H1 (cell line): ENCODE results near the gene ZNF555. TPM values are rescaled to one million over a fixed set of nuclear protein-coding genes. Genes with fewer than 3 reads are reported as not detected.

ENCODE experiments used
- CTCF ChIA-PET: fragments of 300-600 bp; sonication (Branson Sonifier 250); formaldehyde crosslinking; loops from one replicate; lab custom pipeline; 2021; ENCODE audit not compliant: partially characterized antibody; lab: Charles Lee
- POLR2A ChIA-PET: fragments of 300-600 bp; sonication (Branson Sonifier 250); formaldehyde crosslinking; loops from one replicate; lab custom pipeline; 2021; ENCODE audit warnings: inconsistent platforms; ENCODE audit not compliant: partially characterized antibody; lab: Charles Lee
- DNase-seq, 2 experiments: peaks; one replicate each; pipeline versions ENCODE4 v3.0.0 to v3.0.0-alpha.2; 2010 to 2022; ENCODE audit warnings: low spot score in 2 of 2, low read depth in 1 of 2, mixed read lengths in 1 of 2
- FAIRE-seq: peaks from 2 replicates; lab custom pipeline; 2011; peaks lifted over from hg19 to GRCh38; lab: Jason Lieb, UNC
- H2AFZ ChIP-seq: 2 replicates; pipeline ENCODE4 v1.8.1; 2012; ENCODE audit warnings: low read length, inconsistent platforms
- H2AK5ac ChIP-seq: 2 replicates; pipeline ENCODE4 v1.6.1; 2013; ENCODE audit warnings: low read depth, low read length
- H2BK120ac ChIP-seq: replicated peaks from 2 replicates; pipeline ENCODE3; 2013; ENCODE audit warnings: low read depth, low read length, inconsistent platforms
- H2BK12ac ChIP-seq: 2 replicates; pipeline ENCODE4 v1.6.1; 2013; ENCODE audit warnings: low read depth, low read length
- H2BK15ac ChIP-seq: 2 replicates; pipeline ENCODE4 v1.6.1; 2013; ENCODE audit warnings: low read length
- H2BK20ac ChIP-seq: 2 replicates; pipeline ENCODE4 v1.6.1; 2013; ENCODE audit warnings: low read length
- H2BK5ac ChIP-seq: 2 replicates; pipeline ENCODE4 v1.6.1; 2013; ENCODE audit warnings: low read depth, low read length
- H3K14ac ChIP-seq: 2 replicates; pipeline ENCODE4 v1.6.1; 2013; ENCODE audit warnings: inconsistent platforms; ENCODE audit not compliant: insufficient read length
- H3K18ac ChIP-seq: 2 replicates; pipeline ENCODE4 v1.6.1; 2013; ENCODE audit warnings: low read length; ENCODE audit errors: extremely low read depth
- H3K23ac ChIP-seq: 2 replicates; pipeline ENCODE4 v1.6.1; 2013; ENCODE audit warnings: inconsistent platforms; ENCODE audit not compliant: insufficient read length
- H3K23me2 ChIP-seq: 2 replicates; pipeline ENCODE4 v1.6.1; 2013; ENCODE audit warnings: low read depth, low read length
- H3K27ac ChIP-seq: 2 replicates; pipeline ENCODE4 v1.6.1; 2011; ENCODE audit warnings: low read depth, low read length, inconsistent platforms
- H3K27me3 ChIP-seq, 4 experiments: replicated peaks in 1 of 4; 1 replicate in 1 of 4; 2 replicates in 3 of 4; pipeline versions ENCODE4 v1.6.1 to v1.8.1; 2011 to 2013; ENCODE audit warnings: low read length in 3 of 4, mild to moderate bottlenecking in 3 of 4, inconsistent platforms in 2 of 4, mixed read lengths in 2 of 4, moderate library complexity in 1 of 4; ENCODE audit not compliant: control insufficient read depth in 3 of 4, insufficient read depth in 3 of 4; ENCODE audit errors: extremely low read depth in 1 of 4
- H3K36me3 ChIP-seq, 4 experiments: 2 replicates each; pipeline versions ENCODE4 v1.6.1 to v1.8.1; 2011 to 2013; ENCODE audit warnings: mild to moderate bottlenecking in 4 of 4, low read length in 3 of 4, moderate library complexity in 2 of 4, control low read depth in 1 of 4, inconsistent platforms in 1 of 4; ENCODE audit not compliant: insufficient read depth in 4 of 4, control insufficient read depth in 2 of 4
- H3K4ac ChIP-seq: replicated peaks from 2 replicates; pipeline ENCODE3; 2013; ENCODE audit warnings: low read length, low read depth, mixed read lengths, inconsistent platforms; ENCODE audit not compliant: insufficient read length
- H3K4me1 ChIP-seq, 4 experiments: replicated peaks in 1 of 4; 1 replicate in 1 of 4; 2 replicates in 3 of 4; pipeline versions ENCODE4 v1.6.1 to v1.8.1; 2011 to 2013; ENCODE audit warnings: low read length in 3 of 4, inconsistent platforms in 2 of 4, mixed read lengths in 1 of 4; ENCODE audit not compliant: insufficient read depth in 4 of 4, control insufficient read depth in 3 of 4
- H3K4me2 ChIP-seq, 2 experiments: 2 replicates each; pipeline versions ENCODE4 v1.6.1 to v1.8.1; 2011 to 2013; ENCODE audit warnings: low read depth in 2 of 2, low read length in 2 of 2, control low read depth in 1 of 2, inconsistent platforms in 1 of 2, mild to moderate bottlenecking in 1 of 2; ENCODE audit not compliant: insufficient read depth in 1 of 2
- H3K4me3 ChIP-seq, 4 experiments: fragments of 200-600, 300-600 bp in 1 of 4; sonication (generic), shearing (Covaris generic), sonication (Bioruptor Twin) in 1 of 4; 2 replicates each; pipeline versions ENCODE4 v1.5.1 to v1.8.1; 2011 to 2016; ENCODE audit warnings: low read length in 4 of 4, low read depth in 3 of 4, control low read depth in 2 of 4, inconsistent platforms in 2 of 4, mild to moderate bottlenecking in 2 of 4, mixed read lengths in 1 of 4, moderate library complexity in 1 of 4; ENCODE audit not compliant: insufficient read depth in 2 of 4; ENCODE audit errors: extremely low read depth in 1 of 4
- H3K56ac ChIP-seq: replicated peaks from 2 replicates; pipeline ENCODE3; 2013; ENCODE audit warnings: low read depth, mild to moderate bottlenecking, mixed read lengths, low read length, inconsistent platforms; ENCODE audit not compliant: insufficient read length
- H3K79me1 ChIP-seq: 2 replicates; pipeline ENCODE4 v1.6.1; 2013; ENCODE audit warnings: low read depth, low read length, control low read depth
- H3K79me2 ChIP-seq, 2 experiments: 2 replicates each; pipeline versions ENCODE4 v1.6.1 to v1.8.1; 2012 to 2013; ENCODE audit warnings: low read length in 2 of 2, mild to moderate bottlenecking in 2 of 2, inconsistent platforms in 1 of 2; ENCODE audit not compliant: insufficient read depth in 2 of 2, control insufficient read depth in 1 of 2
- H3K9ac ChIP-seq, 4 experiments: replicated peaks in 1 of 4; 1 replicate in 1 of 4; 2 replicates in 3 of 4; pipeline versions ENCODE4 v1.6.1 to v1.8.1; 2011 to 2013; ENCODE audit warnings: low read depth in 3 of 4, low read length in 3 of 4, control low read depth in 2 of 4, mild to moderate bottlenecking in 2 of 4, moderate library complexity in 2 of 4, inconsistent platforms in 1 of 4; ENCODE audit errors: extremely low read depth in 1 of 4
- H3K9me3 ChIP-seq, 2 experiments: 2 replicates each; pipeline versions ENCODE4 v1.6.1 to v1.8.1; 2012 to 2013; ENCODE audit warnings: mild to moderate bottlenecking in 2 of 2, moderate library complexity in 2 of 2, control low read depth in 1 of 2, inconsistent platforms in 1 of 2, low read depth in 1 of 2, low read length in 1 of 2, mixed read lengths in 1 of 2; ENCODE audit not compliant: insufficient read depth in 2 of 2
- H4K20me1 ChIP-seq, 2 experiments: replicated peaks in 1 of 2; 2 replicates each; pipeline versions ENCODE3 to v1.8.1; 2011 to 2013; ENCODE audit warnings: inconsistent platforms in 2 of 2, low read length in 2 of 2, mild to moderate bottlenecking in 1 of 2; ENCODE audit not compliant: insufficient read depth in 2 of 2, control insufficient read depth in 1 of 2
- H4K5ac ChIP-seq: 2 replicates; pipeline ENCODE4 v1.6.1; 2013; ENCODE audit warnings: low read length, low read depth, mixed read lengths, inconsistent platforms; ENCODE audit not compliant: insufficient read length
- H4K8ac ChIP-seq: 2 replicates; pipeline ENCODE4 v1.8.0; 2013; ENCODE audit warnings: mild to moderate bottlenecking, moderate library complexity, low read length, inconsistent platforms; ENCODE audit not compliant: insufficient read depth; ENCODE audit errors: extremely low read depth
- H4K91ac ChIP-seq: replicated peaks from 2 replicates; pipeline ENCODE3; 2013; ENCODE audit warnings: low read length, mixed read lengths, inconsistent platforms; ENCODE audit not compliant: insufficient read length
- KDM1A ChIP-seq: fragments of 200-600, 300-600 bp; sonication (generic); IDR thresholded peaks from 2 replicates; pipeline ENCODE4 v1.7.1; 2016; ENCODE audit warnings: mild to moderate bottlenecking, low read length, borderline replicate concordance
- NRF1 ChIP-seq: IDR thresholded peaks from 2 replicates; pipeline ENCODE4 v1.6.1; 2011; ENCODE audit warnings: mild to moderate bottlenecking, low read depth, low read length, improper control_type of control experiment
- TCF12 ChIP-seq: IDR thresholded peaks from 2 replicates; pipeline ENCODE4 v1.6.1; 2011; ENCODE audit warnings: low read depth, mild to moderate bottlenecking, low read length
- WGBS, 2 experiments: shearing (Covaris generic) in 1 of 2; methylation state at CpG; one replicate each; pipeline versions ENCODE4 v1.1.6 to v1.1.7; 2013 to 2015; ENCODE audit warnings: low lambda C conversion rate in 2 of 2, mixed read lengths in 2 of 2, inconsistent platforms in 1 of 2, low coverage in 1 of 2, missing lambda C conversion rate in 1 of 2; ENCODE audit not compliant: insufficient replicate concordance in 2 of 2, insufficient coverage in 1 of 2, insufficient read length in 1 of 2; ENCODE audit errors: extremely low coverage in 1 of 2, missing lambda C conversion rate in 1 of 2; 5-methylcytosine and 5-hydroxymethylcytosine counted together
- polyA plus RNA-seq, 7 experiments: library from polyadenylated mRNA; depleted of rRNA in 3 of 7; stranded (reverse) in 5 of 7; unstranded in 2 of 7; fragments of >200 nt in 5 of 7; fragments of 200-250 nt in 2 of 7; gene quantifications; 1 replicate in 5 of 7; 2 replicates in 1 of 7; 4 replicates in 1 of 7; pipeline versions ENCODE4 v1.2.1 to v1.2.3, GENCODE V29; 2011 to 2013; ENCODE audit warnings: missing spikeins in 2 of 7, mixed read lengths in 2 of 7
- total RNA-seq: library from RNA; stranded (reverse); fragmentation: NEBNext Ultra II Directional; extraction: Animal tissue kit (Norgen Biotek cat#: 25700); gene quantifications from 2 replicates; pipeline ENCODE4 v1.2.1, GENCODE V29; 2021

The ZNF555 gene
- total and polyA plus RNA-seq, 2 of the 8 experiments (the other 6 are each of a cell fraction or from before 2014, with no cell fraction given): 1.6 to 5.7 TPM

DNA sequence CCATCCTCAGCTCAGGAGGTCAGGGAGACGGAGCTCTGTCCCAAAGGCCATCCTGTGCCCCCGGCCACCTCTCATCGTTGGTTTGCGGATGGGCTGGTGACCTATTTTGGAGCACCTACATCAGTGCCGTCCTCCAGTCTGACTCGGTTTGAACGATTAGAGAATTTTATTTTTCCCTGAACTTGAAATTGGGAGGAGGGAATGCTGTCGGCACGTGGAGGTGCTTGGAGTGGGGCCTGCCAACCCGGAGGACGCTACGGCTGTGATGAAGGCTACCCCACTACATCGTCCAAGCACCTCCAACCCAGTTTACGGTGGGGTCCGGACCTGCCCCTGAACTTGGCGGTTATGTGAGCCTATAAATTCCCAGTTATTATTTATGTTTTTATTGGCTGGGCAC is 24.6 kb upstream of the ZNF555 start:
- Histone ChIP-seq H3K4ac (no peak overlapping the region), H3K4me2 (no peak overlapping the region), H3K9ac (no peak overlapping the region), H3K79me2 (no peaks in the 10 kb centered on the region), H2AFZ (no peak overlapping the region), H3K18ac (no peak overlapping the region), H2BK20ac (no peak overlapping the region), H4K91ac (no peak overlapping the region), H2BK5ac (no peak overlapping the region), H3K4me1 (no peaks in the 10 kb centered on the region), H3K9me3 (no peaks in the 10 kb centered on the region), H4K20me1 (peaks cover 2 to 6% of the 10 kb centered on the region in 2 experiments), H3K27ac (no peak overlapping the region), H3K79me1 (no peaks in the 10 kb centered on the region), H2BK12ac (no peak overlapping the region), H4K8ac (no peak overlapping the region), H3K36me3 (peaks cover 5 to 24% (median 14%) of the 10 kb centered on the region in 4 experiments; a peak in 6 of 8 replicates), H3K4me3 (no peak overlapping the region), H3K23me2 (peaks cover 4% of the 10 kb centered on the region; the same call in 1 of the 2 replicates), H3K14ac (no peak overlapping the region), H3K23ac (no peak overlapping the region), H2BK120ac (no peak overlapping the region), H4K5ac (no peak overlapping the region), H2BK15ac (no peak overlapping the region), H3K27me3 (no peaks in the 10 kb centered on the region), H2AK5ac (no peak overlapping the region), H3K56ac (no peak overlapping the region)
- ChIA-PET CTCF (no interaction called here), POLR2A (interaction anchor here (0.6 to 0.8 kb wide), 2 partner anchors 38 to 825 kb away, joined by 3 read pairs; no protein-coding TSS in a partner anchor)
- FAIRE-seq: no peak
- no peak for DNase-seq
- TF ChIP-seq NRF1 (no peak), KDM1A (no peak), TCF12 (no peak)
- 84% methylated on average over 16 of the region's 16 CpGs; no CpG with 5 or more reads in 1 of the 2 experiments for WGBS, 2 experiments
